HepG2 (cell line): Measurements from ENCODE around the gene PCSK1. TPM values are rescaled to one million over a fixed set of nuclear protein-coding genes. Genes with fewer than 3 reads are reported as not detected.

Experiments
- ATF7 ChIP-seq, 2 experiments: fragments of 450-650 bp in 1 of 2; sonication (generic) in 1 of 2; formaldehyde crosslinking in 1 of 2; IDR thresholded peaks; 2 replicates each; pipeline versions ENCODE4 v1.4.0 to v1.6.1; 2016 to 2020; ENCODE audit warnings: antibody characterized with exemption in 1 of 2, mild to moderate bottlenecking in 1 of 2, missing genetic modification reagents in 1 of 2
- ERF ChIP-seq: IDR thresholded peaks from 2 replicates; pipeline ENCODE4 v1.6.1; 2018; ENCODE audit warnings: missing biosample characterization, missing genetic modification reagents
- GPN1 ChIP-seq: sonication (generic); formaldehyde crosslinking; IDR thresholded peaks from 2 replicates; pipeline ENCODE4 v1.5.1; 2020; ENCODE audit warnings: missing genetic modification reagents, borderline replicate concordance
- HDAC1 ChIP-seq: sonication (generic); formaldehyde crosslinking; IDR thresholded peaks from 2 replicates; pipeline ENCODE4 v1.5.1; 2020; ENCODE audit warnings: mild to moderate bottlenecking, missing genetic modification reagents
- HDAC2 ChIP-seq: sonication (generic); formaldehyde crosslinking; IDR thresholded peaks from 2 replicates; pipeline ENCODE4 v1.4.0; 2020; ENCODE audit warnings: missing genetic modification reagents
- KAT8 ChIP-seq: IDR thresholded peaks from 2 replicates; pipeline ENCODE4 v1.6.1; 2016; ENCODE audit warnings: missing genetic modification reagents, missing compliant biosample characterization
- KDM2A ChIP-seq: sonication (generic); formaldehyde crosslinking; IDR thresholded peaks from 2 replicates; pipeline ENCODE4 v1.4.0; 2020; ENCODE audit warnings: low read depth, missing genetic modification reagents, borderline replicate concordance
- MBD4 ChIP-seq: IDR thresholded peaks from 2 replicates; pipeline ENCODE4 v1.6.1; 2012; ENCODE audit warnings: low read length, inconsistent platforms, borderline replicate concordance
- MXD4 ChIP-seq: IDR thresholded peaks from 2 replicates; pipeline ENCODE4 v1.6.1; 2016; ENCODE audit warnings: mild to moderate bottlenecking, missing biosample characterization, missing genetic modification reagents
- NR2F1 ChIP-seq, 2 experiments: fragments of 450-650 bp in 1 of 2; formaldehyde crosslinking in 1 of 2; IDR thresholded peaks; 2 replicates each; pipeline versions ENCODE4 v1.5.0 to v1.6.1; 2016 to 2020; ENCODE audit warnings: mild to moderate bottlenecking in 1 of 2, missing compliant biosample characterization in 1 of 2, missing genetic modification reagents in 1 of 2, moderate library complexity in 1 of 2
- NR2F6 ChIP-seq, 2 experiments: IDR thresholded peaks; 2 replicates each; pipeline ENCODE4 v1.6.1; 2016; ENCODE audit warnings: antibody characterized with exemption in 1 of 2, mild to moderate bottlenecking in 1 of 2
- PLRG1 ChIP-seq: fragments of 450-650 bp; conservative IDR thresholded peaks from 2 replicates; pipeline ENCODE4 v1.6.1; 2016
- RBM39 ChIP-seq: fragments of 200-400 bp; formaldehyde crosslinking; IDR thresholded peaks from one replicate; pipeline ENCODE4 v1.6.1; 2018; ENCODE audit warnings: antibody characterized with exemption, mild to moderate bottlenecking, low read depth, low read length; ENCODE audit not compliant: poor library complexity, severe bottlenecking
- TCF12 ChIP-seq, 2 experiments: fragments of 450-650 bp in 1 of 2; sonication (generic) in 1 of 2; formaldehyde crosslinking in 1 of 2; IDR thresholded peaks; 2 replicates each; pipeline versions ENCODE4 v1.6.1 to v1.8.0; 2017 to 2022; ENCODE audit warnings: antibody characterized with exemption in 1 of 2, mild to moderate bottlenecking in 1 of 2, missing genetic modification reagents in 1 of 2, moderate library complexity in 1 of 2
- TFDP2 ChIP-seq: sonication (generic); formaldehyde crosslinking; IDR thresholded peaks from 2 replicates; pipeline ENCODE4 v1.4.0; 2020; ENCODE audit warnings: missing genetic modification reagents
- ZNF101 ChIP-seq: sonication (generic); formaldehyde crosslinking; IDR thresholded peaks from 2 replicates; pipeline ENCODE4 v1.4.0; 2020; ENCODE audit warnings: mild to moderate bottlenecking, low read depth, missing genetic modification reagents, borderline replicate concordance
- ZNF281 ChIP-seq: sonication (generic); formaldehyde crosslinking; IDR thresholded peaks from 2 replicates; pipeline ENCODE4 v1.4.0; 2020; ENCODE audit warnings: missing genetic modification reagents, borderline replicate concordance
- ZNF326 ChIP-seq: sonication (generic); formaldehyde crosslinking; IDR thresholded peaks from 2 replicates; pipeline ENCODE4 v1.4.0; 2020; ENCODE audit warnings: missing genetic modification reagents, borderline replicate concordance
- ZNF644 ChIP-seq: IDR thresholded peaks from 2 replicates; pipeline ENCODE4 v1.6.1; 2016; ENCODE audit warnings: low read depth
- ZSCAN22 ChIP-seq: sonication (generic); formaldehyde crosslinking; IDR thresholded peaks from 2 replicates; pipeline ENCODE4 v1.4.0; 2020; ENCODE audit warnings: mild to moderate bottlenecking, missing genetic modification reagents
- polyA plus RNA-seq, 8 experiments: library from polyadenylated mRNA; depleted of rRNA in 3 of 8; stranded (reverse) in 7 of 8; unstranded in 1 of 8; fragments of >200 nt; fragmentation: Illumina TruSeq in 4 of 8; extraction: Trizol in 4 of 8; gene quantifications; 2 replicates each; pipeline versions ENCODE4 v1.2.1 to v1.2.3, GENCODE V29; 2011 to 2016; ENCODE audit warnings: low read depth in 4 of 8, missing spikeins in 1 of 8, mixed read lengths in 1 of 8; ENCODE audit not compliant: insufficient read depth in 1 of 8
- total RNA-seq, 5 experiments: library from RNA; depleted of rRNA; stranded (reverse); fragments of >200 nt; fragmentation: Illumina TruSeq; extraction: Trizol; gene quantifications; 2 replicates each; pipeline ENCODE4 v1.2.3, GENCODE V29; 2016; ENCODE audit warnings: low read depth in 1 of 5
- TF ChIP-seq, protein P1 (sequence below): IDR thresholded peaks from 2 replicates; pipeline ENCODE4 v1.6.1; 2016; ENCODE audit warnings: missing genetic modification reagents, missing compliant biosample characterization
- TF ChIP-seq, protein P2 (sequence below): sonication (generic); formaldehyde crosslinking; IDR thresholded peaks from 2 replicates; pipeline ENCODE4 v1.4.0; 2020; ENCODE audit warnings: missing genetic modification reagents, borderline replicate concordance
- TF ChIP-seq, protein P3 (sequence below): sonication (generic); formaldehyde crosslinking; IDR thresholded peaks from 2 replicates; pipeline ENCODE4 v1.4.0; 2020; ENCODE audit warnings: missing genetic modification reagents

The PCSK1 gene
- total and polyA plus RNA-seq, 2 of the 13 experiments (the other 11 are each of a cell fraction or from before 2014, with no cell fraction given): not detected

- peak; percentile 54; the same call in 1 of the 2 replicates for TF ChIP-seq ZNF281
- 0 out of 2 replicates have a peak, but pooled peaks have one; percentile 15 for TF ChIP-seq ZNF644 (CRISPR knock-in tag)
- TF ChIP-seq KDM2A: peak; percentile 57; the same call in 1 of the 2 replicates
- peak; percentile 62; the same call in 1 of the 2 replicates for TF ChIP-seq MXD4 (CRISPR knock-in tag)
- TF ChIP-seq ZNF101: no peak
- TF ChIP-seq PLRG1: no peak
- no peak for TF ChIP-seq TCF12 (IDR thresholded peaks at IDR 0.05)
- no peak for TF ChIP-seq TCF12 (CRISPR knock-in tag; IDR thresholded peaks at IDR 0.05)
- TF ChIP-seq HDAC2 (CRISPR knock-in tag): peak; percentile 80
- no peak for TF ChIP-seq RBM39
- TF ChIP-seq GPN1 (CRISPR knock-in tag): no peak
- TF ChIP-seq HDAC1: no peak
- no peak for TF ChIP-seq ZNF326 (CRISPR knock-in tag)
- no peak for TF ChIP-seq NR2F6 (IDR thresholded peaks at IDR 0.05)
- 0 out of 2 replicates have a peak, but pooled peaks have one; percentile 22 for TF ChIP-seq NR2F6 (CRISPR knock-in tag; IDR thresholded peaks at IDR 0.05)
- 0 out of 2 replicates have a peak, but pooled peaks have one; percentile 23 for TF ChIP-seq TFDP2 (CRISPR knock-in tag)
- TF ChIP-seq KAT8: peak; percentile 42; the same call in 1 of the 2 replicates
- no peak for TF ChIP-seq ATF7 (IDR thresholded peaks at IDR 0.05)
- TF ChIP-seq ATF7 (CRISPR knock-in tag; IDR thresholded peaks at IDR 0.05): no peak
- TF ChIP-seq, protein P1, sequence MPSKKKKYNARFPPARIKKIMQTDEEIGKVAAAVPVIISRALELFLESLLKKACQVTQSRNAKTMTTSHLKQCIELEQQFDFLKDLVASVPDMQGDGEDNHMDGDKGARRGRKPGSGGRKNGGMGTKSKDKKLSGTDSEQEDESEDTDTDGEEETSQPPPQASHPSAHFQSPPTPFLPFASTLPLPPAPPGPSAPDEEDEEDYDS: no peak
- peak; percentile 73; the same call in 1 of the 2 replicates for TF ChIP-seq ERF (CRISPR knock-in tag)
- TF ChIP-seq, protein P2, sequence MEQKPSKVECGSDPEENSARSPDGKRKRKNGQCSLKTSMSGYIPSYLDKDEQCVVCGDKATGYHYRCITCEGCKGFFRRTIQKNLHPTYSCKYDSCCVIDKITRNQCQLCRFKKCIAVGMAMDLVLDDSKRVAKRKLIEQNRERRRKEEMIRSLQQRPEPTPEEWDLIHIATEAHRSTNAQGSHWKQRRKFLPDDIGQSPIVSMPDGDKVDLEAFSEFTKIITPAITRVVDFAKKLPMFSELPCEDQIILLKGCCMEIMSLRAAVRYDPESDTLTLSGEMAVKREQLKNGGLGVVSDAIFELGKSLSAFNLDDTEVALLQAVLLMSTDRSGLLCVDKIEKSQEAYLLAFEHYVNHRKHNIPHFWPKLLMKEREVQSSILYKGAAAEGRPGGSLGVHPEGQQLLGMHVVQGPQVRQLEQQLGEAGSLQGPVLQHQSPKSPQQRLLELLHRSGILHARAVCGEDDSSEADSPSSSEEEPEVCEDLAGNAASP (CRISPR knock-in tag): peak; percentile 46; the same call in 1 of the 2 replicates
- TF ChIP-seq MBD4: no peak
- TF ChIP-seq NR2F1 (CRISPR knock-in tag; IDR thresholded peaks at IDR 0.05): no peak
- TF ChIP-seq ZSCAN22 (CRISPR knock-in tag): no peak
- TF ChIP-seq, protein P3, sequence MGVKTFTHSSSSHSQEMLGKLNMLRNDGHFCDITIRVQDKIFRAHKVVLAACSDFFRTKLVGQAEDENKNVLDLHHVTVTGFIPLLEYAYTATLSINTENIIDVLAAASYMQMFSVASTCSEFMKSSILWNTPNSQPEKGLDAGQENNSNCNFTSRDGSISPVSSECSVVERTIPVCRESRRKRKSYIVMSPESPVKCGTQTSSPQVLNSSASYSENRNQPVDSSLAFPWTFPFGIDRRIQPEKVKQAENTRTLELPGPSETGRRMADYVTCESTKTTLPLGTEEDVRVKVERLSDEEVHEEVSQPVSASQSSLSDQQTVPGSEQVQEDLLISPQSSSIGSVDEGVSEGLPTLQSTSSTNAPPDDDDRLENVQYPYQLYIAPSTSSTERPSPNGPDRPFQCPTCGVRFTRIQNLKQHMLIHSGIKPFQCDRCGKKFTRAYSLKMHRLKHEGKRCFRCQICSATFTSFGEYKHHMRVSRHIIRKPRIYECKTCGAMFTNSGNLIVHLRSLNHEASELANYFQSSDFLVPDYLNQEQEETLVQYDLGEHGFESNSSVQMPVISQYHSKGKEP: peak; percentile 89; the same call in 1 of the 2 replicates
Observed at GRCh38 chr5:96434201-96434645, 1.2 kb upstream of the PCSK1 start (continued).
